HEK293 (cell line): ENCODE measurements around the gene COPA.

Experiments used
- CTCF ChIA-PET: fragments of 350-600 bp; formaldehyde crosslinking; extraction: SDS; loops from one replicate; lab custom pipeline; 2021; ENCODE audit warnings: antibody characterized with exemption; lab: Yijun Ruan, JAX
- POLR2A ChIA-PET: fragments of 300-600 bp; formaldehyde crosslinking; extraction: SDS; loops from one replicate; lab custom pipeline; 2020; ENCODE audit warnings: antibody characterized with exemption, inconsistent platforms; lab: Yijun Ruan, JAX
- H3K27ac ChIP-seq: fragments of 200-500 bp; sonication (Bioruptor generic); 2 replicates; pipeline ENCODE4 v1.5.1; 2014; ENCODE audit warnings: low read depth, low read length, control low read depth, inconsistent platforms; ENCODE audit errors: extremely low read depth
- H3K36me3 ChIP-seq, 2 experiments: fragments of 200-500 bp in 1 of 2; sonication (Bioruptor generic) in 1 of 2; 1 replicate in 1 of 2; 2 replicates in 1 of 2; pipeline ENCODE4 v1.5.1; 2014 to 2017; ENCODE audit warnings: inconsistent platforms in 2 of 2, low read length in 2 of 2; ENCODE audit not compliant: control insufficient read depth in 2 of 2, insufficient read depth in 1 of 2
- H3K4me1 ChIP-seq: fragments of 200-500 bp; sonication (Bioruptor generic); 2 replicates; pipeline ENCODE4 v1.5.1; 2014; ENCODE audit warnings: mild to moderate bottlenecking, low read length, inconsistent platforms; ENCODE audit not compliant: control insufficient read depth, insufficient read depth
- H3K4me3 ChIP-seq: 2 replicates; pipeline ENCODE4 v1.5.1; 2011; ENCODE audit warnings: low read depth, mild to moderate bottlenecking, control low read depth, low read length, moderate library complexity
- H3K9me3 ChIP-seq: fragments of 200-500 bp; sonication (Bioruptor generic); 2 replicates; pipeline ENCODE4 v1.5.1; 2014; ENCODE audit warnings: low read depth, low read length, inconsistent platforms; ENCODE audit not compliant: control insufficient read depth, insufficient read depth
- BCL6B ChIP-seq: fragments of 450-650 bp; formaldehyde crosslinking; IDR thresholded peaks from 2 replicates; pipeline ENCODE4 v1.5.1; 2017; ENCODE audit warnings: missing biosample characterization, missing genetic modification characterization
- CTCF ChIP-seq: fragments of 450-650 bp; formaldehyde crosslinking; IDR thresholded peaks from 2 replicates; pipeline ENCODE4 v1.5.1; 2016; ENCODE audit warnings: missing biosample characterization, missing genetic modification characterization
- FEZF1 ChIP-seq: fragments of 450-650 bp; formaldehyde crosslinking; IDR thresholded peaks from 2 replicates; pipeline ENCODE4 v1.5.1; 2016; ENCODE audit warnings: missing biosample characterization, missing genetic modification characterization
- MEIS1 ChIP-seq: sonication (generic); formaldehyde crosslinking; IDR thresholded peaks from 2 replicates; pipeline ENCODE4 v1.8.1; 2022; ENCODE audit warnings: missing genetic modification reagents, mild to moderate bottlenecking, borderline replicate concordance
- MZF1 ChIP-seq: fragments of 450-650 bp; formaldehyde crosslinking; IDR thresholded peaks from 2 replicates; pipeline ENCODE4 v1.5.1; 2017; ENCODE audit warnings: missing biosample characterization, missing genetic modification characterization, borderline replicate concordance
- ZFHX2 ChIP-seq: fragments of 450-650 bp; formaldehyde crosslinking; conservative IDR thresholded peaks from 2 replicates; pipeline ENCODE4 v1.5.1; 2016; ENCODE audit warnings: missing biosample characterization, missing genetic modification characterization
- ZNF121 ChIP-seq: fragments of 450-650 bp; formaldehyde crosslinking; IDR thresholded peaks from 2 replicates; pipeline ENCODE4 v1.5.1; 2016; ENCODE audit warnings: missing biosample characterization, missing genetic modification characterization
- ZNF211 ChIP-seq: fragments of 450-650 bp; formaldehyde crosslinking; IDR thresholded peaks from 2 replicates; pipeline ENCODE4 v1.5.1; 2016; ENCODE audit warnings: low read depth, missing biosample characterization, missing genetic modification characterization
- ZNF24 ChIP-seq: fragments of 450-650 bp; formaldehyde crosslinking; IDR thresholded peaks from 2 replicates; pipeline ENCODE4 v1.5.1; 2016; ENCODE audit warnings: missing biosample characterization, missing genetic modification characterization
- ZNF302 ChIP-seq: fragments of 450-650 bp; formaldehyde crosslinking; IDR thresholded peaks from 2 replicates; pipeline ENCODE4 v1.5.1; 2016; ENCODE audit warnings: missing biosample characterization, missing genetic modification characterization, low read depth
- ZNF354C ChIP-seq: fragments of 450-650 bp; formaldehyde crosslinking; IDR thresholded peaks from 2 replicates; pipeline ENCODE4 v1.5.1; 2016; ENCODE audit warnings: missing biosample characterization, missing genetic modification characterization, low read depth, borderline replicate concordance
- ZNF362 ChIP-seq: fragments of 450-650 bp; formaldehyde crosslinking; IDR thresholded peaks from 2 replicates; pipeline ENCODE4 v1.5.1; 2016; ENCODE audit warnings: missing biosample characterization, missing genetic modification characterization
- ZNF404 ChIP-seq: fragments of 450-650 bp; formaldehyde crosslinking; IDR thresholded peaks from 2 replicates; pipeline ENCODE4 v1.5.1; 2017; ENCODE audit warnings: missing biosample characterization, missing genetic modification characterization
- ZNF449 ChIP-seq: fragments of 450-650 bp; formaldehyde crosslinking; IDR thresholded peaks from 2 replicates; pipeline ENCODE4 v1.5.1; 2017; ENCODE audit warnings: missing biosample characterization, mild to moderate bottlenecking, missing genetic modification characterization, moderate library complexity
- ZNF473 ChIP-seq: fragments of 450-650 bp; formaldehyde crosslinking; IDR thresholded peaks from 2 replicates; pipeline ENCODE4 v1.5.1; 2017; ENCODE audit warnings: missing biosample characterization, missing genetic modification characterization
- ZNF514 ChIP-seq: fragments of 450-650 bp; formaldehyde crosslinking; IDR thresholded peaks from 2 replicates; pipeline ENCODE4 v1.5.1; 2016; ENCODE audit warnings: missing biosample characterization, missing genetic modification characterization
- ZNF530 ChIP-seq: fragments of 450-650 bp; formaldehyde crosslinking; IDR thresholded peaks from 2 replicates; pipeline ENCODE4 v1.5.1; 2016; ENCODE audit warnings: low read depth, missing biosample characterization, missing genetic modification characterization
- ZNF600 ChIP-seq: fragments of 450-650 bp; formaldehyde crosslinking; IDR thresholded peaks from 2 replicates; pipeline ENCODE4 v1.5.1; 2016; ENCODE audit warnings: missing biosample characterization, missing genetic modification characterization
- ZNF624 ChIP-seq: fragments of 450-650 bp; formaldehyde crosslinking; IDR thresholded peaks from 2 replicates; pipeline ENCODE4 v1.5.1; 2017; ENCODE audit warnings: missing biosample characterization, missing genetic modification characterization
- ZNF654 ChIP-seq: fragments of 450-650 bp; formaldehyde crosslinking; IDR thresholded peaks from 2 replicates; pipeline ENCODE4 v1.5.1; 2016; ENCODE audit warnings: low read depth, missing biosample characterization, missing genetic modification characterization
- ZNF670 ChIP-seq: fragments of 450-650 bp; formaldehyde crosslinking; IDR thresholded peaks from 2 replicates; pipeline ENCODE4 v1.5.1; 2016; ENCODE audit warnings: missing biosample characterization, missing genetic modification characterization, low read depth
- ZNF747 ChIP-seq: fragments of 450-650 bp; formaldehyde crosslinking; IDR thresholded peaks from 2 replicates; pipeline ENCODE4 v1.5.1; 2016; ENCODE audit warnings: missing biosample characterization, missing genetic modification characterization
- ZSCAN18 ChIP-seq: fragments of 450-650 bp; formaldehyde crosslinking; IDR thresholded peaks from 2 replicates; pipeline ENCODE4 v1.5.1; 2016; ENCODE audit warnings: missing biosample characterization, missing genetic modification characterization
- TF ChIP-seq, protein P1 (sequence below): fragments of 450-650 bp; formaldehyde crosslinking; IDR thresholded peaks from 2 replicates; pipeline ENCODE4 v1.5.1; 2017; ENCODE audit warnings: missing biosample characterization, missing genetic modification characterization
- TF ChIP-seq, protein P2 (sequence below): fragments of 450-650 bp; formaldehyde crosslinking; IDR thresholded peaks from 2 replicates; pipeline ENCODE4 v1.5.1; 2017; ENCODE audit warnings: missing biosample characterization, missing genetic modification characterization

The COPA gene

DNA sequence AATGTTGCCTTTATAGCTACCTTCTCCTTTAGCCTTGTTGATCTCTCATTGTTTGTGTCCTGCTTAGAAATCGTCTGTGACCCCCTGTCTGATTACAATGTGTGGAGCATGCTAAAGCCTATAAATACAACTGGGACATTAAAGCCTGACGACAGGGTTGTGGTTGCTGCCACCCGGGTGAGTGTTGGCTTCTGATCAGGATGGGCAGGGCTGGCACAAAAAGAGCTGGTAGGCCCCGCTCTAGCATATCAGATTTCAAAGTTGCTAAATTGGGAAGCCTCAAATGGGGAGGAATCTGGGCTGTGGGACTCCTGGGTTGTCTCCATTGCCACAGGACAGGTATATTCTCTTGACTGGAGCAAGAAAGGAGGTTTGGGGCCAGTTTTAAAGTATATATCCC is 8.6 kb upstream of the COPA start:
- Histone ChIP-seq H3K27ac (no peak overlapping the region), H3K4me3 (no peak overlapping the region), H3K4me1 (no peaks in the 10 kb centered on the region), H3K9me3 (no peaks in the 10 kb centered on the region), H3K36me3 (peaks cover 49 to 100% of the 10 kb centered on the region in 2 experiments)
- CTCF ChIA-PET = interaction anchor here (0.6 to 9.3 kb wide), 6 partner anchors 12 to 158 kb away, joined by 3 to 175 read pairs (median 4); no protein-coding TSS in a partner anchor
- TF ChIP-seq ZNF24 (tag by site-specific recombination) = no peak
- TF ChIP-seq MEIS1 (CRISPR knock-in tag) = no peak
- TF ChIP-seq ZFHX2 (tag by site-specific recombination) = no peak
- no peak for TF ChIP-seq ZNF624
- no peak for TF ChIP-seq ZNF354C (tag by site-specific recombination)
- TF ChIP-seq MZF1 (tag by site-specific recombination) = no peak
- TF ChIP-seq ZNF362 (tag by site-specific recombination) = no peak
- no peak for TF ChIP-seq ZSCAN18 (tag by site-specific recombination)
- no peak for TF ChIP-seq ZNF530
- no peak for TF ChIP-seq ZNF747 (tag by site-specific recombination)
- TF ChIP-seq ZNF302 (tag by site-specific recombination) = no peak
- TF ChIP-seq ZNF121 (tag by site-specific recombination) = no peak
- TF ChIP-seq ZNF211 (tag by site-specific recombination) = no peak
- no peak for TF ChIP-seq ZNF600 (tag by site-specific recombination)
- no peak for TF ChIP-seq FEZF1 (tag by site-specific recombination)
- no peak for TF ChIP-seq ZNF473 (tag by site-specific recombination)
- no peak for TF ChIP-seq ZNF514 (tag by site-specific recombination)
- POLR2A ChIA-PET = interaction anchor here (1.0 to 2.1 kb wide), 4 partner anchors 10 to 25 kb away, joined by 3 to 6 read pairs (median 4); partner anchors contain the start of gene NHLH1

- Histone ChIP-seq H3K27ac (no peak overlapping the region), H3K4me1 (no peaks in the 10 kb centered on the region), H3K36me3 (peaks cover 33 to 74% of the 10 kb centered on the region in 2 experiments), H3K4me3 (no peak overlapping the region), H3K9me3 (no peaks in the 10 kb centered on the region)
- ChIA-PET POLR2A (interaction anchor here (1.2 kb wide), 1 partner anchor 29 kb away, joined by 3 read pairs; no protein-coding TSS in a partner anchor), CTCF (interaction anchor here (0.6 to 2.9 kb wide), 3 partner anchors 30 to 263 kb away, joined by 4 to 8 read pairs (median 4); no protein-coding TSS in a partner anchor)
- TF ChIP-seq, protein P1, sequence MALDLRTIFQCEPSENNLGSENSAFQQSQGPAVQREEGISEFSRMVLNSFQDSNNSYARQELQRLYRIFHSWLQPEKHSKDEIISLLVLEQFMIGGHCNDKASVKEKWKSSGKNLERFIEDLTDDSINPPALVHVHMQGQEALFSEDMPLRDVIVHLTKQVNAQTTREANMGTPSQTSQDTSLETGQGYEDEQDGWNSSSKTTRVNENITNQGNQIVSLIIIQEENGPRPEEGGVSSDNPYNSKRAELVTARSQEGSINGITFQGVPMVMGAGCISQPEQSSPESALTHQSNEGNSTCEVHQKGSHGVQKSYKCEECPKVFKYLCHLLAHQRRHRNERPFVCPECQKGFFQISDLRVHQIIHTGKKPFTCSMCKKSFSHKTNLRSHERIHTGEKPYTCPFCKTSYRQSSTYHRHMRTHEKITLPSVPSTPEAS (tag by site-specific recombination) = no peak
- TF ChIP-seq ZNF654 (tag by site-specific recombination) (no peak), ZNF404 (tag by site-specific recombination) (no peak), BCL6B (tag by site-specific recombination) (no peak), FEZF1 (tag by site-specific recombination) (no peak), ZNF449 (no peak), ZNF670 (tag by site-specific recombination) (no peak), CTCF (tag by site-specific recombination) (no peak)
- TF ChIP-seq, protein P2, sequence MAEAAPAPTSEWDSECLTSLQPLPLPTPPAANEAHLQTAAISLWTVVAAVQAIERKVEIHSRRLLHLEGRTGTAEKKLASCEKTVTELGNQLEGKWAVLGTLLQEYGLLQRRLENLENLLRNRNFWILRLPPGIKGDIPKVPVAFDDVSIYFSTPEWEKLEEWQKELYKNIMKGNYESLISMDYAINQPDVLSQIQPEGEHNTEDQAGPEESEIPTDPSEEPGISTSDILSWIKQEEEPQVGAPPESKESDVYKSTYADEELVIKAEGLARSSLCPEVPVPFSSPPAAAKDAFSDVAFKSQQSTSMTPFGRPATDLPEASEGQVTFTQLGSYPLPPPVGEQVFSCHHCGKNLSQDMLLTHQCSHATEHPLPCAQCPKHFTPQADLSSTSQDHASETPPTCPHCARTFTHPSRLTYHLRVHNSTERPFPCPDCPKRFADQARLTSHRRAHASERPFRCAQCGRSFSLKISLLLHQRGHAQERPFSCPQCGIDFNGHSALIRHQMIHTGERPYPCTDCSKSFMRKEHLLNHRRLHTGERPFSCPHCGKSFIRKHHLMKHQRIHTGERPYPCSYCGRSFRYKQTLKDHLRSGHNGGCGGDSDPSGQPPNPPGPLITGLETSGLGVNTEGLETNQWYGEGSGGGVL (tag by site-specific recombination) = no peak
Measured at GRCh38 chr1:160346958-160347357, 3.9 kb upstream of the COPA start.
